ACC112 (cell line): ENCODE data around the gene REEP5.

Experiments
- H2AFZ ChIP-seq: fragments of 200-600 bp; sonication (generic); one replicate; pipeline ENCODE4 v1.6.0; 2017; ENCODE audit warnings: antibody characterized with exemption, low read length; ENCODE audit not compliant: unreplicated experiment
- H3K27ac ChIP-seq: fragments of 200-600 bp; sonication (generic); 2 replicates; pipeline ENCODE4 v1.5.1; 2014; ENCODE audit warnings: low read depth, mild to moderate bottlenecking, antibody characterized with exemption, low read length, moderate library complexity
- H3K27me3 ChIP-seq: fragments of 200-600 bp; sonication (generic); 2 replicates; pipeline ENCODE4 v1.6.1; 2014; ENCODE audit warnings: mild to moderate bottlenecking, antibody characterized with exemption, low read length, moderate library complexity, mixed read lengths; ENCODE audit not compliant: insufficient read depth
- H3K36me3 ChIP-seq: fragments of 200-600 bp; sonication (generic); 2 replicates; pipeline ENCODE4 v1.6.1; 2016; ENCODE audit warnings: mild to moderate bottlenecking, antibody characterized with exemption, low read length, moderate library complexity, mixed read lengths; ENCODE audit not compliant: insufficient read depth
- H3K4me1 ChIP-seq: fragments of 200-600 bp; sonication (generic); one replicate; pipeline ENCODE4 v1.6.1; 2016; ENCODE audit warnings: low read length, mixed read lengths; ENCODE audit not compliant: insufficient read depth, unreplicated experiment, control insufficient read depth
- H3K4me3 ChIP-seq: fragments of 200-600 bp; sonication (generic); 2 replicates; pipeline ENCODE4 v1.5.1; 2014; ENCODE audit warnings: mild to moderate bottlenecking, low read depth, low read length
- H3K79me2 ChIP-seq: fragments of 200-600 bp; sonication (generic); one replicate; pipeline ENCODE4 v1.6.0; 2016; ENCODE audit warnings: low read length; ENCODE audit not compliant: control insufficient read depth, unreplicated experiment, insufficient read depth

The REEP5 gene

GRCh38 chr5:112847306-112847705 lies 74.7 kb downstream of the REEP5 start:
- Histone ChIP-seq H3K4me1 (no peaks in the 10 kb centered on the region), H2AFZ (no peak overlapping the region), H3K4me3 (no peak overlapping the region), H3K27me3 (no peaks in the 10 kb centered on the region), H3K36me3 (no peaks in the 10 kb centered on the region), H3K79me2 (no peaks in the 10 kb centered on the region), H3K27ac (no peak overlapping the region)

- H3K36me3 ChIP-seq, result no peaks in the 10 kb centered on the region
- H3K79me2 ChIP-seq, result no peaks in the 10 kb centered on the region
- H3K4me3 ChIP-seq, result no peak overlapping the region
- H3K27me3 ChIP-seq, result no peaks in the 10 kb centered on the region
- no peak overlapping the region for H3K27ac ChIP-seq
- no peaks in the 10 kb centered on the region for H3K4me1 ChIP-seq
- no peak overlapping the region for H2AFZ ChIP-seq
Observed at GRCh38 chr5:112846556-112846955, 75.5 kb downstream of the REEP5 start.

GRCh38 chr5:112844489-112844888 lies 77.5 kb downstream of the REEP5 start:
- H3K27me3 ChIP-seq, result no peaks in the 10 kb centered on the region
- no peak overlapping the region for H3K27ac ChIP-seq
- no peaks in the 10 kb centered on the region for H3K4me1 ChIP-seq
- no peak overlapping the region for H2AFZ ChIP-seq
- H3K4me3 ChIP-seq, result no peak overlapping the region
- H3K79me2 ChIP-seq, result no peaks in the 10 kb centered on the region
- H3K36me3 ChIP-seq, result peaks cover 5% of the 10 kb centered on the region; the same call in 1 of the 2 replicates

- H2AFZ ChIP-seq, result no peak overlapping the region
- no peak overlapping the region for H3K27ac ChIP-seq
- no peaks in the 10 kb centered on the region for H3K79me2 ChIP-seq
- no peaks in the 10 kb centered on the region for H3K27me3 ChIP-seq
- no peaks in the 10 kb centered on the region for H3K4me1 ChIP-seq
- H3K36me3 ChIP-seq, result peaks cover 18% of the 10 kb centered on the region
- no peak overlapping the region for H3K4me3 ChIP-seq
Observed at GRCh38 chr5:112833971-112834370, 88.1 kb downstream of the REEP5 start.

GRCh38 chr5:112830378-112830777 lies 91.6 kb downstream of the REEP5 start:
- Histone ChIP-seq H3K27ac (no peak overlapping the region), H3K36me3 (no peaks in the 10 kb centered on the region; the same call in 1 of the 2 replicates), H3K27me3 (no peaks in the 10 kb centered on the region), H2AFZ (no peak overlapping the region), H3K4me1 (no peaks in the 10 kb centered on the region), H3K79me2 (no peaks in the 10 kb centered on the region), H3K4me3 (no peak overlapping the region)
